Measurements from ENCODE around the gene LIMS2.
A peak's percentile ranks its signal among the peaks of the same experiment; 100 is the strongest.

LIMS2 gene

GRCh38 chr2:127704641-127705390 lies 29.5 kb upstream of the LIMS2 start:
- no peak for TF ChIP-seq CTCF (IDR thresholded peaks at IDR 0.05)

GRCh38 chr2:127703282-127703681 lies 28.0 kb upstream of the LIMS2 start:
- no peak for TF ChIP-seq CTCF (IDR thresholded peaks at IDR 0.05)

- TF ChIP-seq CTCF (IDR thresholded peaks at IDR 0.05) = no peak
These were observed 27.2 kb upstream of the LIMS2 start for GRCh38 chr2:127702395-127703009.

- TF ChIP-seq CTCF (IDR thresholded peaks at IDR 0.05) = 0 out of 2 replicates have a peak, but pooled peaks have one; percentile 15
These were observed 26.5 kb upstream of the LIMS2 start for GRCh38 chr2:127701651-127702394.

GRCh38 chr2:127701193-127701650 lies 25.9 kb upstream of the LIMS2 start, which contains the start of gene SFT2D3:
Gene SFT2D3 (plus strand): TSS chr2:127701497. CDS start chr2:127701529, 32 bp downstream.
- TF ChIP-seq CTCF (IDR thresholded peaks at IDR 0.05) = no peak

GRCh38 chr2:127700527-127701192 lies 25.3 kb upstream of the LIMS2 start:
- no peak; the same call in 1 of the 2 replicates for TF ChIP-seq CTCF (IDR thresholded peaks at IDR 0.05)
